Measurements from ENCODE around the gene DNAH8.

Gene DNAH8, protein sequence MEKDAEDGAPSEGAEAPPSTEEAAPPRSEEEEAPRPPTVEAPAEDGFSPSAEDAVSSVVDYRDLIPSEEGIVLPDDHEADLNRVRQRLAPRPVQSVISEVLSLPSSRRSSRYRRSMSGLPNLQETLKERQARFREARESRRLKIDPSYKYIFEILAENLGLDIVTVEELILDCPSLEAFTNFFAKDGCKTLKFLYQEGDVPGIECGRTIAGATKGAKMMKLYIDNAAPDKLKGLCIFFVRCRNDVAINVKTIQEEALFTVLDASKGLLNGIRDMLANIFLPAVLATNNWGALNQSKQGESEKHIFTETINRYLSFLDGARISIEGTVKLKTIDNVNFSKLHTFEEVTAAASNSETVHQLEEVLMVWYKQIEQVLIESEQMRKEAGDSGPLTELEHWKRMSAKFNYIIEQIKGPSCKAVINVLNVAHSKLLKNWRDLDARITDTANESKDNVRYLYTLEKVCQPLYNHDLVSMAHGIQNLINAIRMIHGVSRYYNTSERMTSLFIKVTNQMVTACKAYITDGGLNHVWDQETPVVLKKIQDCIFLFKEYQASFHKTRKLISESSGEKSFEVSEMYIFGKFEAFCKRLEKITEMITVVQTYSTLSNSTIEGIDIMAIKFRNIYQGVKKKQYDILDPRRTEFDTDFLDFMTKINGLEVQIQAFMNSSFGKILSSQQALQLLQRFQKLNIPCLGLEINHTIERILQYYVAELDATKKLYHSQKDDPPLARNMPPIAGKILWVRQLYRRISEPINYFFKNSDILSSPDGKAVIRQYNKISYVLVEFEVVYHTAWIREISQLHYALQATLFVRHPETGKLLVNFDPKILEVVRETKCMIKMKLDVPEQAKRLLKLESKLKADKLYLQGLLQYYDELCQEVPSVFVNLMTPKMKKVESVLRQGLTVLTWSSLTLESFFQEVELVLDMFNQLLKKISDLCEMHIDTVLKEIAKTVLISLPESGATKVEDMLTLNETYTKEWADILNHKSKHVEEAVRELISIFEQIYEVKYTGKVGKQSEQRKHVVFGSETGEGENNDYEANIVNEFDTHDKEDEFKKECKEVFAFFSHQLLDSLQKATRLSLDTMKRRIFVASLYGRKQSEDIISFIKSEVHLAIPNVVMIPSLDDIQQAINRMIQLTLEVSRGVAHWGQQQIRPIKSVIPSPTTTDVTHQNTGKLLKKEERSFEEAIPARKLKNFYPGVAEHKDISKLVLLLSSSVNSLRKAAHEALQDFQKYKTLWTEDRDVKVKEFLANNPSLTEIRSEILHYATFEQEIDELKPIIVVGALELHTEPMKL (N-terminal part only)

DNA sequence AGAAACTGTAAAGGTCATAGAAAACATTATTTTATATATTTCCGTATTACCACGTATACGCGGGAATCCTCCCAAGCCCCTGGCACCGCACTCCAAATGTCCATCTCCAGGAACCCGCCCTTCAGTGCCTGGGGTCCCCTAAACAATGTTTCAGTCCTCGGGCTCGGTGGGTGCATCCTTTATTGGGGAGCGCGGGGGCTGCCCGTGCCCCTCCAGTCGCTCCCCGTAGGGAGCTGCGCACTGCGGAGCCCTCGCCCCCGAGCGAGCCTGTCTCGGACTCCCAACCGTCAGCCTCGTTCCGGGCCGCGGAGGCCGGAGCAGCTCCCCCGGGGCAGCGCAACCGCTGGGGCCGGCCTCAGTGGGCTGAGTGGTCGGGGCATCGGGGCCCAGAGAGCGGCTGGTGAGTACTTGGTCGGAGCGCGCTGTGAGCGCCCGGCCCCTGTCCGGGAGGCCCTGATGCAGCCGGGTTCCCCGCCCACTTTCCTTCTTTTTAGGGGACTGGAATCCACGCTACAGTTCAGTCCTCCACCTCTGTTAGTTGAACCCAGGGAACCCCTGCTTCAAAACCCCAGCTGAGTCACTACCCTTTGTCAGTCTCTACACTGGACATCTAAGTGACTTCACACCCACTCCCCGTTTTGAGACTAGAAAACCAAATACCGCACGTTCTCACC lies at the start of gene DNAH8:
TSS of gene DNAH8 (plus strand) at position 296 of the 674 bp plus-strand sequence. CDS start 7,499 bp downstream, outside the sequence.
- no peak for DNase-seq (ENCODE audit: low read depth, low spot score)

DNA sequence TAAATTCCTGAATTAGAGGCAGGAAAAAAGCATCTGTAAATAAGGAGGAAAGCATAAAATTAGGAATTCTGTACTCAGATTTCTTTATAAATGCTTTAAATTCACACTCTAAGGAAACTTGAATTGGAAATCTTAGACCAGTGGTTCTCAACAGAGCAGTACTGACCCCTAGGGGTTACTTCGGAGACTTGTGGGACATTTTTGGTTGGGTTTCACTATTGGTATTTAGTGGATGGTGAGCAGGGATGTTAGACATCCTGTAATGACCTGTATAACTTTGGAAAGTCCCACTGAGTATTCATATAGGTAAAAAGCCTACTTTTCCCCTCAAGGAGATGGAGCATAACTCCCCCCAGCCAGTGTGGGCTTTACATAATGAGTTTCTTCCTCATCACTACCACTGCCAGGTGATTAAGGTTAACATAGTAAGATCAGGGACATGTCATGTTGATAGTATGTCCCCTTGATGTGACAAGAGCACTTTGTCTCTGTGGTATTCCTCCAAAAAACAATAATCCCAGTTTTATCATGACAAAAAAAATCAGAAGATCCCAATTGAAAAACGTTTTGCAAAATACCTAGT lies 43.1 kb upstream of the DNAH8 start:
- DNase-seq (ENCODE audit: low read depth, low spot score) = no peak

DNA sequence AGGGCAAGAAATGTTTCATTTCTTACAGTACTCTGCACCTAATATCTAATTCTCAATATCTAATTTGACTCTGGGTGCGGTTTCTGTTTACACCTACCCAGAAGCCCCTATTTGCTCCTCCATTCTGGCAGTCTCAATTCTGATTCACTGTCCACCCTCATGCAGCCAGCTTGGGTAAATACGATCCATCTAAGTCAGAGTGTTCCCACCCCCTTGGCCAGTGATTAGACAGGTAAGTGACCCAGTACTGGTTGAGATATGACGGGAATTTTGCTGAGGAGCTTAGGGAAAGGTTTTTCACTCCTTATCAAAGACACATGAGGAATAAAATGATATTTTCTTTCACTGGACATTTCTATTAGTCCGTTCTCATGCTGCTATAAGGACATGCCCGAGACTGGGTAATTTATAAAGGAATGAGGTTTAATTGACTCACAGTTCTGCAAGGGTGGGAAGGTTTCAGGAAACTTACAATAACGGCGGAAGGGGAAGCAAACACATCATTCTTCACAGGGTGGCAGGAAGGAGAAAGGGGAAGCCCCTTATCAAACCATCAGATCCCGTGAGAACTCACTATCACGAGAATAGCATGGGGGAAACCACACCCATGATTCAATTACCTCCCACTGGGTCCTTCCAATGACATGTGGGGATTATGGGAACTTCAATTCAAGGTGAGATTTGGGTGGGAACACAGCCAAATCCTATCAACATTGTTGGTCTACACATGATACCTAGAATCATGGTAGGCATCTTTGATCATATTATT lies 41.5 kb upstream of the DNAH8 start:
- no peak for DNase-seq (ENCODE audit: low read depth, low spot score)

DNA sequence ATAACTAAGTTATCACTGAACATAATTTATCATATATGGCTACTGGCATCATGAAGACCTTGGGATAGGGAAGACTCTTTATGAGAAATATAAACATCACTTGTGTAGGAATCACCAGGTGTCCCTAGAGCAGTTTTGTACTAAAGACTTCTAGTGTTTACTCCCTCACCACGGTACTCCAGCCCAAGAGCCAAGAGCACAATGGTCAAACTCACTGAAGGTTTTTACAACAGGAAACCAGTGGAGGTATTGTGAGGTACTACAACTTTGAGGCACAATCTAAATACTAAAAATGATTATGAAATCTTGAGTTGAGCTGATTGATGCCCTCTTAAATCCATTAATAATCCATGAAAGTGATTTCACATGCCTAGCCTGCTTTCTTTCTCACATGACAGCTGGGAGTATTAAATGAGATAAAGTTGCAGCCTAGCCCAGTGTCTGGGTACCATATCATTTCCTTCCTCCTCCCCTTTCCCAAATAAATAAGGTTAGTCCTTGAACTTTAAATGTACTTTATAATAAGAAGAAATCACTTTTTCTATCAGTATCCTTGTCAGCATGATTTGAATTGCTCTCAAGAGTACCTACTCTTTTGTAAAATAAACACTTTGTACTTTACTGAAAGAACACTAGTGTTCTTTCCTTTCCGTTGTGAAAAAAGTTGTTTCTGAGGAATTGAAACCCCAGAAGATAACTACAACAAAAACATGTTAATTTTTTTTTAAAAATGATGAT lies 38.7 kb upstream of the DNAH8 start:
- DNase-seq (ENCODE audit: low read depth, low spot score) = no peak

DNA sequence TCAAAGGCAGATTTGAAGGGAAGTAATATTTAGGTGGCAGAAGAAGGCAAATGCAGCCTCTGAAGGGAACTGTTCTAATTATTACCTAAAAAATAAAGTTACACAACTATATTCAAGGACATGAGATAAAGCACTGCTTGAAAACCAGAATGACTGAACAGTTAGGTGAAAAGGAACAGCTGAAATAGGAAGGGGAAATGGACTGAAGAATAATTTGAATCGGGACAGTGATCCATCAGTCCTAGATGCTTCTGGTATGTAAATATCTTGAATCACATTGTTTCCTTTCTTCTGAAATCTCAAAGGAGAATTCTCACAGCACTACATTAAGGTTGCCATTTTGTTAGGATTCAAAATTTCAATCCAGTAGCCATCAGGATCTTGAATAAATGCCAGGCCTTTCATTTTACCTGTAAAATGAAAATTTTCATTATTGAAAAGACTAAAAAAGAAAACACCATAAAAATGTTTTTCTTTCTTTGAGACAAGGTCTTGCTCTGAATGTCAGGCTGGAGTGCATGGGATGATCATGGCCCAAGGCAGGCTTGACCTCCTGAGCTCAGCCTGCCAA lies 38.1 kb upstream of the DNAH8 start:
- DNase-seq (ENCODE audit: low read depth, low spot score) = no peak

DNA sequence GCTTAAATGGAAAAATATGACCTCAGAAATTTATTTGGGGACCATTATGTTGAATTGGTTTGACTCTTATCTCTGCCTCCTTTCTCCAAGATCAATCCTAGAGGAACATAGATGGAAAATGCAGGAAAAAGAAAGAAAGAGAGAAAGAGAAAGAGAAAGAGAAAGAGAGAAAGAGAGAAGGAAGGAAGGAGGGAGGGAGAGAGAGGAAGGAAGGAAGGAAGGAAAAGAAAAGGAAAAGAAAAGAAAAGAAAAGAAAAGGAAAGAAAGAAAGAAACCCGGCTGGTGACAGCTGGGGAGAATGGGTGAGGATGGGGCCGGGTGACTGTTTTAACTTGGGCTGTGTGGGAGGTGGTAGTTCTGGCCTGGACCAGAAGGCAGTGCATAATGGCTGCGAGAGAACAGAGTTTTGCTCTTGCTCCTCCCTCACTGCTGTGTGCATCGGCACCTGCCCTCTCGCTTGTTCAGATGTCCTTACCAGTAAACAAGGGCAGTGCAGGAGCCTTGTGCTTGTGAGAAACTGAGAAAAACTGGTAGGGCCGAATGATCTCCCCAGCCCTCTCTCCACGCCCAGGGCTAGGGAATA lies 36.8 kb upstream of the DNAH8 start:
- DNase-seq (ENCODE audit: low read depth, low spot score) = no peak

DNA sequence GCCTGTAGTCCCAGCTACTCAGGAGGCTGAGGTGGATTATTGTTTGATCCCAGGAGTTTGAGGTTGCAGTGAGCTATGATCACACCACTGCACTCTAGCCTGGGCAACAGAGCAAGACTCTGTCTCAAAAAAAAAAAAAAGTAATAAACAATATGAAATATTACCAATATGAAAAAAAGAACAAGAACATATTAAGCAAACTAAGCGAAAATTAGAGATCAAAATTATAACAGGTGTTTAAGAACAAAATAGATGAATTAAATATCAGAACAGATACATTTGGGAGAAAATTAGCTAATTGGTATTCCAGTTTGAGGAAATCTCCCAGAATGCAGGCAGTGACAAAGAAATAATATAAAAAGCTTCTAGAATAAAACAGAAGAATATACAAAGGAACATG lies 35.4 kb upstream of the DNAH8 start:
- DNase-seq (ENCODE audit: low read depth, low spot score) = no peak

DNA sequence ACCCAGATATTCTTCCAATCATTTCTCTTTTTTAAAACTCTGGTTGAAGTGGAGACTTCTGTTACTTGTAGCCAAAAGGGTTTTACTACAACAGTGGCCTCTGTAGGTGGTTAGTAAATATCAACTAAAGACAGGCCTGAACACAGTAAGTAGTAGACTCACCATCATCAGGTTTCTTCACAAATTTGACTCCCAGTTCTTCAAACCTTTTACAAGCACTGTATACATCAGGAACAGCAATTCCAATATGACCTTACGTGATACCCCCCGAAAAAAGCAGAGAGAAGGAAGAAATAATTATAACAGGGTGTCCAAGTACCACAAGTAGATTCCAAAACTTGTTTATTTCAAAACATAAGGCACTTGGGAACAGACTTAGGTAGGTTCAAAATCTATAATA lies 33.3 kb upstream of the DNAH8 start:
- no peak for DNase-seq (ENCODE audit: low read depth, low spot score)

DNA sequence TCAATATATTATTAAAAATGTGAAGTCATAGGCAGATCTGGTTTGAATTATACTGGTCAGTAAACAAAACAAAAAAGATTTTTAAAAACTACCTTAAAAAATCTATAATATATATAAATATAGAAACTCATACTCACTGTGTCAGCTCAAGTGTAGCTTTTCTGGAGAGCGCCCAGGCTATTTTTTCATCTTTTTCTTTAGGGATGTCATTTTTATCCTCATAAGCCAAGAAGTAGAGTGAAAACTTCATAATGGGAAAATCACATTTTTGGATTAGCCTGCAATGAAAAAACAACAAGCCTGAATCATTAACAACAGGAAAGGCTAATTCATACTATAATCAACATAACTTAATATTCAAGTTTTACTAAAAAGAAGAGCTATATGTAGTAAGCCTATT lies 30.9 kb upstream of the DNAH8 start:
- DNase-seq (ENCODE audit: low read depth, low spot score) = no peak

DNA sequence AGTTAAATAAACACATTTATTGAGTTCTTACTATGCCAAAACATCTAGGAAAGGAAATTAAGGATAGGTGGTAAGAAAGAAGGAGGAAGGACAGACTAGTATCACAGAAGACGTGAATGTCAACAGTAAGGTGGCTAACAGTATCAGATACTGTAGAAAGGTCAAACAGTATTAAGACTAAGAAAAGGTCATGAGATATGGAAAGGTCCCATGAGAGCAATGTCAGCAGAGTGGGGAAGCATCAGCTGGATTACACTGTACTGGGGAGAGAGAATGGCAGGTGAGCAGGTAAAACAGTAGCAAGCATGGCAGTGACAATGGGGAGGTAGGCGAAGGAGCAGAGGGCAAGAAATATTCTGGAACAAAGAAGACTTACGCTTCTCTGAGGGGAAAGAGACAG lies 30.2 kb upstream of the DNAH8 start:
- DNase-seq (ENCODE audit: low read depth, low spot score) = no peak

DNA sequence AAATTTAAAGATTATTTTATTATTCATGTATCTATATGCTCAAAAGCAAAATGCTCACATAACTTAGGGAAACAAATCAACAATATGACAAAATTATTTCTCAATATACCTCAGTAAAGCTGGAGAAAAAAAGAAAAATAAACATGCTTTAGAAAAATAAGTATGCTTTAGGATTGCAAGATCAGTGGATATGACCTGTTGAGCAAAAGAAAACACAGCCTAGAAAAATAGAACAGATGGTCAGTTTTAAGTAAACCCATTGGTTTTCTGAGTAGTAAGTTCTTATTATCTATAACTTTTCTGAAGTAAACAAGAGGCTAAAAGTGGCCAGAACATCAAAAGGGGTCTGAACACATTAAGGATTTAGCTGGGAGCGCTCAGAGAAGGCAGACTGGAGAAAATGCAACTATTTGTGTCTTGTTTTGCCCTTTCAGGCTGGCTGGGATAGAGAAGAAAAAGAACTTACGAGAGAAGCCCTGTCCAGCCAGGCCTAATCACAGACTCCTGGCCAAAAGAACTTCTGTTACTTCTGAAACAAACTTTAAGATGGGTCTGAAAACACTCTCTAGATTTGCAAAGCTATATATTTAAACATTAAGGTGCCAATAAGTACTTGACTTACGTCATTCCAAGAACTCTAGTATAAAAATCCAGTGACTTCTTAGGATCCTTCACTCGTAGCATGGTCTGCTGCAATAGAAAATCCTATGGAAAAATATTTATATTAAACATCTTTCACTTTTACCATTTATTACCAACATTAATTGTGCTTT lies 28.7 kb upstream of the DNAH8 start:
- no peak for DNase-seq (ENCODE audit: low read depth, low spot score)

DNA sequence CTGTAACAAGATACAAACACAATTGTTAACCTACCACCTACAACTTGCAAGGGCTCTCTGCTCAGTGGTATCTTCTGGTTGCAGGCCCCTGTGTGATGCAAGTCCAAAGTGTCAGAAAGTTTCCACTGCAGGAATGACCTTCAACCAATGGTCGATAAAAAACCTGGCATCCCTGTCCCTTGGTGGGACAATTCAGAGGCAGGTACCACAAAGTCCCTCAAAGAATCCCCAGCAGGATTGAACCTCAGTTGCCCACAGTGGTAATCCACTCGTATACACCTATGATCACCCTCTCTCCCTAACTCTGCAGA lies 28.1 kb upstream of the DNAH8 start:
- DNase-seq (ENCODE audit: low read depth, low spot score) = no peak

DNA sequence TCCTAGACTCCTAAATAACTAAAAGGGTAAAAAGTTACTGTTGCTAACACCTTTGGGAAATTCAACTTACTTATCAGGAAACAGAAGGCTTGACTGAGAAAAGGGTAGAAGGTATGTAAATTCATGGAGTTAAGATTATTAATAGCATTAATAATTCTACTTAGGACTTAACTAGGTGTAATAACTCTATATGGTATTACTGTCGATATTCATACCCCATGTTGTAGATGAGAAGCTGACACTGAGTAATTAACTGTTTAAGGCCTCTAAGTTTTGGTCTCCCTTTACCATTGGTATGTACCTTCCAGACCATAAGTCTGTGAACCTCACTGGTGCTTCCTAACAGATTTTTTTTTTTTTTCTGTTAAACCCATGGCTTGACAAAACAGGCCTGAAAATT lies 27.6 kb upstream of the DNAH8 start:
- DNase-seq (ENCODE audit: low read depth, low spot score) = no peak

DNA sequence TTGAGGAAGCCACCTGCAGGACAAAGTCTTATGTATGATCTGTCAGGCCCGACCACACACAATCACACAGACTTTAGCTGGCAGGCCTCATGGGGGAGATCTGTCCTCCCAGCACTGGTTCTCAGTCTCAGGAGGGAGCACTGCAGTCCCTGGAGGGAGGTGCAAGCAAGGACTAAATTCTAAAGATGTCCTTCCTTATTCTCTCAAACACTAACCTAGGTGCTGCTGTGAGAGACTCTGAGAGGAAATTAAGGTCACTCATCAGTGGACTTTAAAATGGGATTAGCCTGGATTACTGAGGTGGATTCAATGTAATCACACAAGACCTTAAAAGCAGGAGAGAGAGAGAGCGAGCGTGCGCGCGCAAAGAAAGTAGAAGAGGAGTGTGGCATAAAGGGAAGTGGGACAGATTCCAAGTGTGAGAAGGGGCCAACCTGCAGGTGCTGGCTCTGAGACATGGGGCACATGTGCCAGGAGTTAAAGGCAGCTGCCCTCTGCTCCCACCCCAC lies 26.5 kb upstream of the DNAH8 start:
- DNase-seq (ENCODE audit: low read depth, low spot score) = no peak

DNA sequence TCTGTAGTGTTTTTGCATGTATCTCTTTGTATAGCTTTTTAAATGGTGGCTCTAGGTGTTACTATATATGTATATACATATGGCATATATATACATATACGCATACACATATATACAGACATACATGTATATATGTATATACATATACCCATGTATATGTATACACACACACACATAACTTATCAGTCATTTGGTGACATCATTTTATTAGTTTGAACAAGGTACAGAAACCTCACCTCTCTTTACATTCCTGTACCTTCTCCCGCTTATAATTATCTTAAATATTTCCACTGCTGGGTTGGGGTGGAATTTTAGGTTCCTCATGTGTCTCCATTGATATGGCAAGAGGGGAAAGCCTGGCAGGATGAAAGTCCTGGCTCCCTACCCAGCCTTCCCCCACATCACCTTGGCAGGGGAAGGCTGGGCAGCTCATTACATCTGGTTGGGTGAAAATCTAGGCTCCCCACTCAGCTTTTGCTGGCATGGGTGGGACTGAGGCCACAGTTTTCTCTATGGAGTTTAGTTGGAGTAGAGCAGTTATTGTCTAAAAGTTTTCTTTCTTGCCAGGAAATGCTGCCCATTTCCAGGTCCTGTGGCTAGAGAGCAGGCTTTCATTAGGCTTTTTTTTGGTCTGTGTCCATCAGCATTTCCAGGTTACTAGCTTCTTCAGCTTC lies 19.7 kb upstream of the DNAH8 start:
- no peak for DNase-seq (ENCODE audit: low read depth, low spot score)

DNA sequence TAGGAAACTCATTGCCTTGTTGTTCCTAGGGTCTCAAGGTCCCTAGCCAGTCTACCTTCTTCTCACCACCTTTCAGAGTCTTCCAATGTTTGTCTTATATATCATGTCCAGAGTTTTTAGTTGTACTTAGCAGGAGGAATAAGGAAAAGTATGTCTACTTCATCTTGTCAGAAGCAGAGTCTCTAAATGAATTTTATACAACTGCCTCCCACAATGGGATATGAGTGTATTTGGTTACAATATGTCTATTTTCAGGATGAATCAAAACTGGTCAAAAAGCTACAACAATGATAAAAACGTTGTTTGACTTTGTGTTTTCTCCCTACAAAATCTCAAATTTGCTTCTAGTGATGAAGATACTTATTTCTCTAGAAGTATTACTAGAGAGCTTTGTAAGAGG lies 19.2 kb upstream of the DNAH8 start:
- no peak for DNase-seq (ENCODE audit: low read depth, low spot score)

DNA sequence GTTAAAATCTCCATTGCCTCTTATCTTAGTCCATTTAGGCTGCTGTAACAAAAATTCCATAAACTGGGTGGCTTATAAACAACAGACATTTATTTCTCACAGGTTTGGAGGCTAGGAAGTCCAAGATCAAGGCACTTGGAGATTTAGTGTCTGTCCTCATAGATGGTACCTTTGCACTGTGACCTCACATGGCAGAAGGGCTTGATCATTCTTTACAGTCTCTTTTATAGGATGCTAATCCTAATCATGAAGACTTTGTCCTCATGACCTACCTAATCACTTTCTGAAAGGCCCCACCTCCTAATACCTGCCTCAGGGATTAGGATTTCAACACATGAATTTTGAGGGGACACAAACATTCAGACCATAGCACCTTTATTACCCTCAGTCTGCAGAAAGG lies 18.8 kb upstream of the DNAH8 start:
- no peak for DNase-seq (ENCODE audit: low read depth, low spot score)

DNA sequence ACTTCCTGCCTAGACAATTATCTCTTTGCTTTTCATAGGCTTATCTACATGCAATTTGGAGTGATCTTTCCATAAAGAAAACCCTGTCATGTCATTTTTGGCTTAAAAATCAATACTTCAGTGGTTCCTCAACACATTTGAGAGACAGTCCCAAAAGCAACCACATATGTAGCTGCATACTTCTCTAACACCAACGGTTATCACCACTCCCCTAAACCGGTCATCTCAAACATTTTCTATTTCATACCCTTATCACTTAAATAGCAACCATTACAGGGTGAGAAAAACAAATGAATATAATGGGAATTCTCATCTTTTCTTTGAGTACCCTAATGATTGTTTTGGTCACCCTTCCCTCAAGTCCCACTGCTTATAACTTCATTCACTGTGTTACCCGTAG lies 17.3 kb upstream of the DNAH8 start:
- DNase-seq (ENCODE audit: low read depth, low spot score) = no peak
